Uterus (tissue), 4 donors: ENCODE measurements around the gene IQCE. TPM values are rescaled to one million over a fixed set of nuclear protein-coding genes. Genes with fewer than 3 reads are reported as not detected.

Experiments used
- DNase-seq, 2 donors: peaks; one replicate each; pipeline ENCODE4 v3.0.0-alpha.2; 2019 to 2020
- H3K27ac ChIP-seq, 2 donors: fragments of 200-600 bp; sonication (generic); 1 replicate in 1 of 2; 2 replicates in 1 of 2; pipeline ENCODE4 v1.5.1; 2016 to 2018
- H3K27me3 ChIP-seq, 2 donors: fragments of 200-600 bp; sonication (generic); one replicate each; pipeline ENCODE4 v1.5.1; 2018 to 2019; ENCODE audit warnings: control low read depth in 1 of 2
- H3K36me3 ChIP-seq, 2 donors: fragments of 200-600 bp; sonication (generic); one replicate each; pipeline ENCODE4 v1.5.1; 2019; ENCODE audit warnings: control low read depth in 1 of 2
- H3K4me1 ChIP-seq, 2 donors: fragments of 200-600 bp; sonication (generic); one replicate each; pipeline ENCODE4 v1.5.1; 2018 to 2019; ENCODE audit warnings: control low read depth in 1 of 2
- H3K4me3 ChIP-seq, 2 donors: fragments of 200-600 bp; sonication (generic); 1 replicate in 1 of 2; 2 replicates in 1 of 2; pipeline ENCODE4 v1.5.1; 2018 to 2019; ENCODE audit warnings: mild to moderate bottlenecking in 1 of 2
- H3K9me3 ChIP-seq, 2 donors: fragments of 200-600 bp; sonication (generic); one replicate each; pipeline ENCODE4 v1.5.1; 2019; ENCODE audit warnings: control low read depth in 1 of 2
- POLR2A ChIP-seq, 2 donors: fragments of 450-650 bp; IDR thresholded peaks; one replicate each; pipeline ENCODE4 v1.6.1; 2016; ENCODE audit warnings: antibody characterized with exemption in 2 of 2, mild to moderate bottlenecking in 1 of 2, moderate library complexity in 1 of 2
- intact Hi-C: fragments of 100-400 bp; cut with DNase I; formaldehyde crosslinking; loops from one replicate; pipeline ENCODE4 v1.15.1; 2023; ENCODE audit warnings: low total_unique reads
- total RNA-seq, 4 donors: library from RNA; depleted of rRNA in 3 of 4; stranded (reverse); fragments of >200 nt in 3 of 4; gene quantifications; one replicate each; pipeline versions ENCODE4 v1.1.0 to v1.2.4, GENCODE V29; 2014 to 2023
- TF ChIP-seq, protein P1 (sequence below), 4 experiments: fragments of 200-600 bp in 2 of 4; fragments of 450-650 bp in 2 of 4; sonication (generic) in 2 of 4; IDR thresholded peaks; one replicate each; pipeline ENCODE4 v1.5.1; 2016 to 2019; ENCODE audit warnings: antibody characterized with exemption in 4 of 4, mild to moderate bottlenecking in 2 of 4, moderate library complexity in 1 of 4
- donor health status: DM: yes; HTN: yes; CAD: no.

IQCE gene
- total RNA-seq, 4 donors from 2014 or later: 6.8 to 28.0 (median 16.9) TPM

- no peak overlapping the region for H3K27ac ChIP-seq
- H3K36me3 ChIP-seq: no peaks in the 10 kb centered on the region
- TF ChIP-seq, protein P1, sequence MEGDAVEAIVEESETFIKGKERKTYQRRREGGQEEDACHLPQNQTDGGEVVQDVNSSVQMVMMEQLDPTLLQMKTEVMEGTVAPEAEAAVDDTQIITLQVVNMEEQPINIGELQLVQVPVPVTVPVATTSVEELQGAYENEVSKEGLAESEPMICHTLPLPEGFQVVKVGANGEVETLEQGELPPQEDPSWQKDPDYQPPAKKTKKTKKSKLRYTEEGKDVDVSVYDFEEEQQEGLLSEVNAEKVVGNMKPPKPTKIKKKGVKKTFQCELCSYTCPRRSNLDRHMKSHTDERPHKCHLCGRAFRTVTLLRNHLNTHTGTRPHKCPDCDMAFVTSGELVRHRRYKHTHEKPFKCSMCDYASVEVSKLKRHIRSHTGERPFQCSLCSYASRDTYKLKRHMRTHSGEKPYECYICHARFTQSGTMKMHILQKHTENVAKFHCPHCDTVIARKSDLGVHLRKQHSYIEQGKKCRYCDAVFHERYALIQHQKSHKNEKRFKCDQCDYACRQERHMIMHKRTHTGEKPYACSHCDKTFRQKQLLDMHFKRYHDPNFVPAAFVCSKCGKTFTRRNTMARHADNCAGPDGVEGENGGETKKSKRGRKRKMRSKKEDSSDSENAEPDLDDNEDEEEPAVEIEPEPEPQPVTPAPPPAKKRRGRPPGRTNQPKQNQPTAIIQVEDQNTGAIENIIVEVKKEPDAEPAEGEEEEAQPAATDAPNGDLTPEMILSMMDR (IDR thresholded peaks at IDR 0.05): no peak
- no peak for TF ChIP-seq POLR2A (IDR thresholded peaks at IDR 0.05)
- H3K27me3 ChIP-seq: no peaks in the 10 kb centered on the region
- H3K9me3 ChIP-seq: no peaks in the 10 kb centered on the region
- intact Hi-C loops: no loop called here
- H3K4me1 ChIP-seq: peaks cover 7 to 14% of the 10 kb centered on the region in 2 donors
- DNase-seq: no peak
- H3K4me3 ChIP-seq: no peak overlapping the region
These were observed 64.9 kb downstream of the IQCE start for GRCh38 chr7:2623698-2624014.

GRCh38 chr7:2624293-2624886 is 65.6 kb downstream of the IQCE start:
- no peak for DNase-seq
- H3K36me3 ChIP-seq: no peaks in the 10 kb centered on the region
- no peak overlapping the region for H3K4me3 ChIP-seq
- TF ChIP-seq, protein P1 (IDR thresholded peaks at IDR 0.05): no peak
- TF ChIP-seq POLR2A (IDR thresholded peaks at IDR 0.05): no peak
- H3K27me3 ChIP-seq: no peaks in the 10 kb centered on the region
- no peaks in the 10 kb centered on the region for H3K9me3 ChIP-seq
- intact Hi-C loops: no loop called here
- H3K27ac ChIP-seq: no peak overlapping the region
- peaks cover 7 to 14% of the 10 kb centered on the region in 2 donors for H3K4me1 ChIP-seq

- peaks cover 3 to 6% of the 10 kb centered on the region in 2 donors for H3K4me1 ChIP-seq
- H3K4me3 ChIP-seq: no peak overlapping the region
- H3K27ac ChIP-seq: peak overlapping the region; percentile 67 to 69
- DNase-seq: peak; percentile 70 to 81
- intact Hi-C loops: no loop called here
- H3K36me3 ChIP-seq: no peaks in the 10 kb centered on the region
- TF ChIP-seq, protein P1 (IDR thresholded peaks at IDR 0.05): no peak
- no peak for TF ChIP-seq POLR2A (IDR thresholded peaks at IDR 0.05)
- no peaks in the 10 kb centered on the region for H3K9me3 ChIP-seq
- H3K27me3 ChIP-seq: no peaks in the 10 kb centered on the region
These were observed 67.8 kb downstream of the IQCE start for GRCh38 chr7:2626498-2627117.

- Histone ChIP-seq H3K36me3 (no peaks in the 10 kb centered on the region), H3K27me3 (no peaks in the 10 kb centered on the region), H3K9me3 (no peaks in the 10 kb centered on the region), H3K4me1 (peaks cover 3% of the 10 kb centered on the region in 2 donors), H3K4me3 (no peak overlapping the region), H3K27ac (peak overlapping the region; percentile 67 to 69)
- intact Hi-C loops: no loop called here
- DNase-seq: no peak
- TF ChIP-seq, protein P1 (IDR thresholded peaks at IDR 0.05): no peak
- TF ChIP-seq POLR2A (IDR thresholded peaks at IDR 0.05): no peak
These were observed 68.7 kb downstream of the IQCE start for GRCh38 chr7:2627258-2628129.

- Histone ChIP-seq H3K9me3 (no peaks in the 10 kb centered on the region), H3K27ac (no peak overlapping the region), H3K36me3 (no peaks in the 10 kb centered on the region), H3K4me3 (no peak overlapping the region), H3K4me1 (peaks cover 3% of the 10 kb centered on the region in 2 donors), H3K27me3 (no peaks in the 10 kb centered on the region)
- DNase-seq: no peak
- intact Hi-C loops: no loop called here
- TF ChIP-seq POLR2A (IDR thresholded peaks at IDR 0.05): no peak
- TF ChIP-seq, protein P1 (IDR thresholded peaks at IDR 0.05): no peak
These were observed 69.3 kb downstream of the IQCE start for GRCh38 chr7:2628130-2628482.
